Measurements from ENCODE around the gene HMCN1.

- TF ChIP-seq CTCF (IDR thresholded peaks at IDR 0.05; ENCODE audit: low read depth, low read length, missing input control), result no peak
- TF ChIP-seq REST (IDR thresholded peaks at IDR 0.05), result no peak
- TF ChIP-seq GABPA (IDR thresholded peaks at IDR 0.05 in 1 of 2, conservative IDR thresholded peaks at IDR 0.05 in 1 of 2), result no peak
- TF ChIP-seq TAF1 (conservative IDR thresholded peaks at IDR 0.05), result no peak
- TF ChIP-seq HNF4A (conservative IDR thresholded peaks at IDR 0.05), result no peak
- TF ChIP-seq EGR1 (IDR thresholded peaks at IDR 0.05; ENCODE audit: low read depth in 2 of 2), result no peak
- no peak for TF ChIP-seq RAD21 (IDR thresholded peaks at IDR 0.05)
- no peak for TF ChIP-seq JUND (IDR thresholded peaks at IDR 0.05)
- TF ChIP-seq ATF3 (IDR thresholded peaks at IDR 0.05), result no peak
These were observed 187.4 kb downstream of the HMCN1 start for GRCh38 chr1:185921636-185922035.

Measured in liver (tissue), 3 donors.